COLO829 (cell line): Measurements from ENCODE around the gene RSKR.
"Not testable (repeated sequence)": the region's sequence is repeated elsewhere in the genome, so short reads cannot be mapped to it uniquely, and the experiment has no call there.

Experiments used
- DNase-seq: peaks from one replicate; pipeline ENCODE4 v3.0.0; 2012; ENCODE audit warnings: low spot score

RSKR gene

GRCh38 chr17:28577466-28577824 is 36.5 kb downstream of the RSKR start:
- DNase-seq, result no peak

GRCh38 chr17:28576758-28577465 is 37.1 kb downstream of the RSKR start, which contains the start of gene ALDOC:
Gene ALDOC, minus strand, starts transcription at chr17:28576895. Its CDS starts 1,363 bp downstream, at chr17:28575532.
- DNase-seq, result peak; percentile 99

- not testable (repeated sequence) for DNase-seq
Observed at GRCh38 chr17:28576016-28576415, 38.0 kb downstream of the RSKR start.

- DNase-seq, result no peak
Observed at GRCh38 chr17:28575126-28575795, 38.7 kb downstream of the RSKR start.

- DNase-seq, result no peak
Observed at GRCh38 chr17:28574526-28574925, 39.5 kb downstream of the RSKR start.

- DNase-seq, result no peak
Observed at GRCh38 chr17:28573966-28574480, 40.0 kb downstream of the RSKR start.

- no peak for DNase-seq
Observed at GRCh38 chr17:28573521-28573920, 40.5 kb downstream of the RSKR start.

GRCh38 chr17:28573040-28573380 is 41.0 kb downstream of the RSKR start:
- DNase-seq, result no peak

GRCh38 chr17:28572259-28573039 is 41.5 kb downstream of the RSKR start:
- DNase-seq, result no peak

- DNase-seq, result peak; percentile 95
Observed at GRCh38 chr17:28571361-28572122, 42.4 kb downstream of the RSKR start, which contains the start of gene PIGS. Gene PIGS, minus strand, starts transcription at chr17:28571524. Its CDS starts 28 bp downstream, at chr17:28571496.

GRCh38 chr17:28570716-28571360 is 43.1 kb downstream of the RSKR start:
- no peak for DNase-seq

GRCh38 chr17:28569446-28569845 is 44.5 kb downstream of the RSKR start:
- no peak for DNase-seq

GRCh38 chr17:28567604-28568003 is 46.4 kb downstream of the RSKR start:
- no peak for DNase-seq

- no peak for DNase-seq
Observed at GRCh38 chr17:28563475-28563874, 50.5 kb downstream of the RSKR start.
